KMS-11 (cell line): ENCODE measurements around the gene ATP8A2.

Experiments
- H2AFZ ChIP-seq: fragments of 200-600 bp; sonication (generic); 2 replicates; pipeline ENCODE4 v1.6.1; 2016; ENCODE audit warnings: antibody characterized with exemption, mixed run types, low read depth
- H3K27ac ChIP-seq: fragments of 200-600 bp; sonication (generic); 2 replicates; pipeline ENCODE4 v1.6.1; 2016; ENCODE audit warnings: mild to moderate bottlenecking, mixed run types
- H3K27me3 ChIP-seq: fragments of 200-600 bp; sonication (generic); 2 replicates; pipeline ENCODE4 v1.6.1; 2017; ENCODE audit warnings: mild to moderate bottlenecking, low read depth, mixed run types, moderate library complexity; ENCODE audit not compliant: insufficient read depth
- H3K36me3 ChIP-seq: fragments of 200-600 bp; sonication (generic); 2 replicates; pipeline ENCODE4 v1.6.1; 2017; ENCODE audit warnings: mild to moderate bottlenecking, mixed run types; ENCODE audit not compliant: insufficient read depth
- H3K4me1 ChIP-seq: fragments of 200-600 bp; sonication (generic); 2 replicates; pipeline ENCODE4 v1.6.1; 2016; ENCODE audit warnings: mild to moderate bottlenecking, low read depth, mixed run types; ENCODE audit not compliant: poor library complexity, severe bottlenecking
- H3K4me2 ChIP-seq: fragments of 200-600 bp; sonication (generic); 2 replicates; pipeline ENCODE4 v1.7.0; 2016; ENCODE audit warnings: mild to moderate bottlenecking, mixed run types
- H3K4me3 ChIP-seq: fragments of 200-600 bp; sonication (generic); IDR thresholded peaks from 2 replicates; pipeline ENCODE4 v1.6.1; 2017; ENCODE audit warnings: low read depth, low read length, mixed read lengths; ENCODE audit not compliant: insufficient read depth
- H3K79me2 ChIP-seq: fragments of 200-600 bp; sonication (generic); 2 replicates; pipeline ENCODE4 v1.6.1; 2016; ENCODE audit warnings: low read depth, mixed run types; ENCODE audit not compliant: insufficient read depth
- H3K9ac ChIP-seq: fragments of 200-600 bp; sonication (generic); 2 replicates; pipeline ENCODE4 v1.6.1; 2016; ENCODE audit warnings: mild to moderate bottlenecking, mixed run types
- H4K20me1 ChIP-seq: fragments of 200-600 bp; sonication (generic); 2 replicates; pipeline ENCODE4 v1.6.1; 2016; ENCODE audit warnings: mild to moderate bottlenecking, mixed run types; ENCODE audit not compliant: insufficient read depth
- TF ChIP-seq, protein P1 (sequence below): fragments of 200-600 bp; sonication (generic); conservative IDR thresholded peaks from 2 replicates; pipeline ENCODE4 v1.6.1; 2017; ENCODE audit warnings: low read depth, mild to moderate bottlenecking, antibody characterized with exemption, low read length, moderate library complexity, mixed read lengths

ATP8A2 gene

DNA sequence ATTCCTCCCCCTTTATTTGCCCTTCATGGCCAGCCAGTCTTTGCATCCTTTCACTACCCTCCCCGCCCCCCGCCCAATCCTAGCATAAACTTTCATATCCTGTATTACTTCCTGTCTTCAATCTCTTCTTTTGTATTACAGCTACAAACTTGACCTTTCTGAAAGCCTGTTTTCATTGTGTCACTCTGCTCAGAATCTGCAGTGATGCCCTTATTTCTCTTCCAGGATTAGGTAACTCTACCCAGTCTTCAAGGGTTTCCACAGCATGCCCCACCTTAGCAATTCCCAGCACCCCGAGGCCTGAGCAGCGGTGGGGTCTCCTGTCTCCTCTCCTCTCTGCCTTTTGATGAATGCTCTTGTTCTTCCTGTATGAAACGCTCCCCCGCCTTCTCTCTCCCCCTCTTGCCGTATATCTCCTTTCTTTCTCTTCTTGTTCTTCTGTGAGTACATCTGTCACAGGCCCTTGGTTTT is 534.5 kb downstream of the ATP8A2 start:
- Histone ChIP-seq H3K27me3 (no peaks in the 10 kb centered on the region), H3K27ac (no peak overlapping the region), H3K79me2 (no peaks in the 10 kb centered on the region), H3K4me3 (no peak overlapping the region), H2AFZ (no peak overlapping the region), H3K9ac (no peak overlapping the region), H4K20me1 (no peaks in the 10 kb centered on the region), H3K36me3 (no peaks in the 10 kb centered on the region), H3K4me1 (peaks cover 31% of the 10 kb centered on the region), H3K4me2 (no peak overlapping the region)
- TF ChIP-seq, protein P1, sequence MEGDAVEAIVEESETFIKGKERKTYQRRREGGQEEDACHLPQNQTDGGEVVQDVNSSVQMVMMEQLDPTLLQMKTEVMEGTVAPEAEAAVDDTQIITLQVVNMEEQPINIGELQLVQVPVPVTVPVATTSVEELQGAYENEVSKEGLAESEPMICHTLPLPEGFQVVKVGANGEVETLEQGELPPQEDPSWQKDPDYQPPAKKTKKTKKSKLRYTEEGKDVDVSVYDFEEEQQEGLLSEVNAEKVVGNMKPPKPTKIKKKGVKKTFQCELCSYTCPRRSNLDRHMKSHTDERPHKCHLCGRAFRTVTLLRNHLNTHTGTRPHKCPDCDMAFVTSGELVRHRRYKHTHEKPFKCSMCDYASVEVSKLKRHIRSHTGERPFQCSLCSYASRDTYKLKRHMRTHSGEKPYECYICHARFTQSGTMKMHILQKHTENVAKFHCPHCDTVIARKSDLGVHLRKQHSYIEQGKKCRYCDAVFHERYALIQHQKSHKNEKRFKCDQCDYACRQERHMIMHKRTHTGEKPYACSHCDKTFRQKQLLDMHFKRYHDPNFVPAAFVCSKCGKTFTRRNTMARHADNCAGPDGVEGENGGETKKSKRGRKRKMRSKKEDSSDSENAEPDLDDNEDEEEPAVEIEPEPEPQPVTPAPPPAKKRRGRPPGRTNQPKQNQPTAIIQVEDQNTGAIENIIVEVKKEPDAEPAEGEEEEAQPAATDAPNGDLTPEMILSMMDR = no peak

DNA sequence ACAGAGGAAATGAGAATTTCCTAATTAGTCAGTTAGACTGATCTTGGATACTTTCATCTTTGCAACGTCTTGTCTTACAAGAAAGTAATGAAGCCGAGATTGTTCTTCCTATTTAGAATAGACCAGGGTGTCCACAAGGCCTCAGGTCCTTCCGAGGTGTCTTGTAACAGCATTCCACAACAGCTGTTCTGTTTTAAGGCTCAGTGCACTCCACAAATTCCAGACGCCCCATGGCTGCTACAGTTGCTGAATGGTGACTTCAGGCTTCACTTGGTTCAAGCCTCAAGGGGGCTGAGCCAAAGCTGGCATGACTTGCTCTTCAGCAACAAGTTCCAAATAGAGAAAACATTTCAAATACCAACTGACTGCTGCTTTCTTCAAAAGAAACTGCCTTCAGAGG is 536.6 kb downstream of the ATP8A2 start:
- H3K4me3 ChIP-seq = no peak overlapping the region
- TF ChIP-seq, protein P1 = no peak
- no peaks in the 10 kb centered on the region for H3K36me3 ChIP-seq
- H2AFZ ChIP-seq = no peak overlapping the region
- no peaks in the 10 kb centered on the region for H4K20me1 ChIP-seq
- no peaks in the 10 kb centered on the region for H3K27me3 ChIP-seq
- H3K9ac ChIP-seq = no peak overlapping the region
- no peaks in the 10 kb centered on the region for H3K79me2 ChIP-seq
- peaks cover 12% of the 10 kb centered on the region for H3K4me1 ChIP-seq
- no peak overlapping the region for H3K4me2 ChIP-seq
- no peak overlapping the region for H3K27ac ChIP-seq

DNA sequence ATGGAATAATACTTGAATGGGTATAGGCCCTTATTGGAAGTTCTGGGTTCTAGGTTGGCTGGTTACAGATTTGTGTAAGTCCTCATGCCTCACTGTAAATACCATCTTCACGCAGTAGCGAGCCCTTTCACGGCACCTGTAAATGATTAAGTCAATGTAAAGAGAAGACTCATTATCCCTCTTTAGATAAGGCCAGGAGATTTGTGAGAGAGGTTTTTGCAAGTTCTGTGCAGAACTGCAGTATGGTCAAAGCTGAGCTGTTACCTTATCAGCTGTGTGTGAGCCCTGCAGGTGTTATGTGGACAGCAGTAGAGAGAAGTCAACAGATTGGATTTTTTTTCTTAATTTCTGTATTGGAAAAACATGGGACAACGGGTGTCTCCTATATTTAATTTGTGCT is 538.5 kb downstream of the ATP8A2 start:
- Histone ChIP-seq H4K20me1 (no peaks in the 10 kb centered on the region), H3K79me2 (no peaks in the 10 kb centered on the region), H2AFZ (no peak overlapping the region), H3K4me2 (no peak overlapping the region), H3K4me3 (no peak overlapping the region), H3K27ac (no peak overlapping the region), H3K9ac (no peak overlapping the region), H3K4me1 (peaks cover 7% of the 10 kb centered on the region), H3K27me3 (no peaks in the 10 kb centered on the region), H3K36me3 (no peaks in the 10 kb centered on the region)
- TF ChIP-seq, protein P1 = no peak

DNA sequence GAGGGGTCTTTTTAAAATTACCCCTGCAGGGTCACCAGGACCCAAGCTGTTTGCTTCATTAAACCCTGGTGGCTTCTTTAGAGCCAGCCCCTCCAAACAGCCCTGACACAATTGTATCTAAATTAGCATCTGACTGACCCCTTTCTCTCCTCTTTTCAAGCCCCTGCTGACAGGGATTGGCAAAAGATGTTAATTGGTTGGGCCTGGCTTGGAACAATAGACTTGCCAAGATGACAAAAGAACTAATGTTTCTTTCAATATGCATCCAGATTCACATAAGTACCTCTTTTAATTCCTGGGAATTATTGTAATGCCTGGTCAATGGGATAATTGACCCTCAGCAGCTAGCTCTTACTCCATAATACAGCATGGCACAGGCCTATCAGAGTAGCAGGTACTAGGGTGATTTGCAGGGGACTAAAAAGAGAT is 539.2 kb downstream of the ATP8A2 start:
- TF ChIP-seq, protein P1 = no peak
- no peaks in the 10 kb centered on the region for H3K79me2 ChIP-seq
- no peak overlapping the region for H2AFZ ChIP-seq
- no peaks in the 10 kb centered on the region for H4K20me1 ChIP-seq
- H3K4me2 ChIP-seq = no peak overlapping the region
- peaks cover 5% of the 10 kb centered on the region for H3K4me1 ChIP-seq
- H3K27me3 ChIP-seq = no peaks in the 10 kb centered on the region
- no peaks in the 10 kb centered on the region for H3K36me3 ChIP-seq
- H3K27ac ChIP-seq = no peak overlapping the region
- no peak overlapping the region for H3K9ac ChIP-seq
- no peak overlapping the region for H3K4me3 ChIP-seq
